ENCODE results near the gene UTF1. TPM values are rescaled to one million over a fixed set of nuclear protein-coding genes. Genes with fewer than 3 reads are reported as not detected.

UTF1 gene
- total and polyA plus RNA-seq, 2 of the 8 experiments (the other 6 are each of a cell fraction or from before 2014, with no cell fraction given): 0.47 to 21.8 TPM

GRCh38 chr10:133259602-133259989 lies 29.6 kb downstream of the UTF1 start:
- Histone ChIP-seq H3K9me3 (ENCODE audit: insufficient read depth in 2 of 2, low read depth in 1 of 2, low read length in 1 of 2) (no peaks in the 10 kb centered on the region), H3K23ac (ENCODE audit: insufficient read length) (no peak overlapping the region), H3K14ac (ENCODE audit: insufficient read length) (no peak overlapping the region), H3K79me2 (ENCODE audit: control insufficient read depth in 1 of 2, insufficient read depth in 2 of 2, low read length in 2 of 2) (no peaks in the 10 kb centered on the region), H4K20me1 (replicated peaks in 1 of 2; ENCODE audit: control insufficient read depth in 1 of 2, insufficient read depth in 2 of 2, low read length in 2 of 2) (peaks cover 0 to 3% of the 10 kb centered on the region in 2 experiments), H3K36me3 (ENCODE audit: control insufficient read depth in 2 of 4, insufficient read depth in 4 of 4, low read length in 3 of 4) (no peaks in the 10 kb centered on the region), H3K4ac (replicated peaks; ENCODE audit: insufficient read length, low read depth, low read length) (no peak overlapping the region), H3K4me1 (replicated peaks in 1 of 4; ENCODE audit: control insufficient read depth in 3 of 4, insufficient read depth in 4 of 4, low read length in 3 of 4) (peaks cover 0 to 20% (median 11%) of the 10 kb centered on the region in 4 experiments; a peak in 5 of 7 replicates), H4K5ac (ENCODE audit: insufficient read length, low read depth, low read length) (no peak overlapping the region), H3K79me1 (ENCODE audit: low read depth, low read length) (no peaks in the 10 kb centered on the region), H3K4me2 (ENCODE audit: insufficient read depth in 1 of 2, low read depth in 2 of 2, low read length in 2 of 2) (no peak overlapping the region), H2BK5ac (ENCODE audit: low read depth, low read length) (no peak overlapping the region), H2BK12ac (ENCODE audit: low read depth, low read length) (peak overlapping the region; percentile 90; the same call in 1 of the 2 replicates), H4K8ac (ENCODE audit: extremely low read depth, insufficient read depth, low read length) (peak overlapping the region; percentile 21; the same call in 1 of the 2 replicates), H4K91ac (replicated peaks; ENCODE audit: insufficient read length, low read length) (no peak overlapping the region), H3K18ac (ENCODE audit: extremely low read depth, low read length) (peak overlapping the region; percentile 60; the same call in 1 of the 2 replicates), H2BK120ac (replicated peaks; ENCODE audit: low read depth, low read length) (peak overlapping the region; percentile 43), H2BK20ac (ENCODE audit: low read length) (no peak overlapping the region), H2BK15ac (ENCODE audit: low read length) (peak overlapping the region; percentile 61; the same call in 1 of the 2 replicates), H3K27ac (ENCODE audit: low read depth, low read length) (no peak overlapping the region), H2AFZ (ENCODE audit: low read length) (no peak overlapping the region), H3K23me2 (ENCODE audit: low read depth, low read length) (peaks cover 7% of the 10 kb centered on the region; the same call in 1 of the 2 replicates), H2AK5ac (ENCODE audit: low read depth, low read length) (no peak overlapping the region), H3K9ac (replicated peaks in 1 of 4; ENCODE audit: extremely low read depth in 1 of 4, low read depth in 3 of 4, low read length in 3 of 4) (no peak overlapping the region), H3K56ac (replicated peaks; ENCODE audit: insufficient read length, low read depth, low read length) (no peak overlapping the region), H3K27me3 (replicated peaks in 1 of 4; ENCODE audit: control insufficient read depth in 3 of 4, extremely low read depth in 1 of 4, insufficient read depth in 3 of 4, low read length in 3 of 4) (peaks cover 0 to 15% (median 8%) of the 10 kb centered on the region in 4 experiments; a peak in 6 of 7 replicates), H3K4me3 (ENCODE audit: extremely low read depth in 1 of 4, insufficient read depth in 2 of 4, low read depth in 3 of 4, low read length in 4 of 4) (no peak overlapping the region)
- CTCF ChIA-PET (ENCODE audit: partially characterized antibody): interaction anchor here (1.0 to 4.5 kb wide), 7 partner anchors 10 to 116 kb away, joined by 3 to 24 read pairs (median 3); no protein-coding TSS in a partner anchor
- TF ChIP-seq ASH2L (IDR thresholded peaks at IDR 0.05; ENCODE audit: low read length) (no peak), GABPA (IDR thresholded peaks at IDR 0.05; ENCODE audit: borderline replicate concordance, insufficient read depth, low read length) (no peak)
- POLR2A ChIA-PET (ENCODE audit: partially characterized antibody): interaction anchor here (1.0 to 1.8 kb wide), 2 partner anchors 18 to 21 kb away, joined by 3 to 7 read pairs; partner anchors contain the start of gene ADAM8
- FAIRE-seq (no peak), DNase-seq (ENCODE audit: low read depth in 1 of 2, low spot score in 2 of 2) (no peak)
- 79% methylated on average over 12 of the region's 12 CpGs; no CpG with 5 or more reads in 1 of the 2 experiments for WGBS, 2 experiments (ENCODE audit: extremely low coverage in 1 of 2, insufficient coverage in 1 of 2, insufficient read length in 1 of 2, insufficient replicate concordance in 2 of 2, low coverage in 1 of 2, low lambda C conversion rate in 2 of 2, missing lambda C conversion rate in 1 of 2)
